ENCODE measurements around the gene ZIC1.

The ZIC1 gene

GRCh38 chr3:147409143-147410115 lies at the start of gene ZIC1:
Gene ZIC1 (plus strand): TSS chr3:147409365. CDS start chr3:147410113, 748 bp downstream.
- peak; percentile 86 to 87 for DNase-seq

DNA sequence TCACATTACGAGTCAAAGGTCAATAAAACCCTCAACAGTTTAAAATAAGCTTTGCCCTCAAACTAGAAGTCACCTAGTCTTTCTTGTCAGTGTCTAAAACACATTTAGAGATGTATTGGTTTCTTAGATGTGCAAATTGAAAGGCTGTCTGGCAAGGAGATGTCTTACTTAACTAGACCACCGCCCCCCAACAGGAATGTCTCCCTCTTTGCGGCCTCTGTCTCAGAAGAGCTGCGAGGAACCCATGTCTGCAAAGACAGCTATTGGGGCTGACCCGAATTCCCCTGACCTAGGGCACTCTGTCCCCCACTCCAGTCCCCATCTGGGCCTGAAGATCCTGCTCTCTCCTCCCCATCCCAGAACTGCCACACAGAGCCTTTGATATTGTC lies 49.1 kb upstream of the ZIC1 start:
- no peak for DNase-seq

DNA sequence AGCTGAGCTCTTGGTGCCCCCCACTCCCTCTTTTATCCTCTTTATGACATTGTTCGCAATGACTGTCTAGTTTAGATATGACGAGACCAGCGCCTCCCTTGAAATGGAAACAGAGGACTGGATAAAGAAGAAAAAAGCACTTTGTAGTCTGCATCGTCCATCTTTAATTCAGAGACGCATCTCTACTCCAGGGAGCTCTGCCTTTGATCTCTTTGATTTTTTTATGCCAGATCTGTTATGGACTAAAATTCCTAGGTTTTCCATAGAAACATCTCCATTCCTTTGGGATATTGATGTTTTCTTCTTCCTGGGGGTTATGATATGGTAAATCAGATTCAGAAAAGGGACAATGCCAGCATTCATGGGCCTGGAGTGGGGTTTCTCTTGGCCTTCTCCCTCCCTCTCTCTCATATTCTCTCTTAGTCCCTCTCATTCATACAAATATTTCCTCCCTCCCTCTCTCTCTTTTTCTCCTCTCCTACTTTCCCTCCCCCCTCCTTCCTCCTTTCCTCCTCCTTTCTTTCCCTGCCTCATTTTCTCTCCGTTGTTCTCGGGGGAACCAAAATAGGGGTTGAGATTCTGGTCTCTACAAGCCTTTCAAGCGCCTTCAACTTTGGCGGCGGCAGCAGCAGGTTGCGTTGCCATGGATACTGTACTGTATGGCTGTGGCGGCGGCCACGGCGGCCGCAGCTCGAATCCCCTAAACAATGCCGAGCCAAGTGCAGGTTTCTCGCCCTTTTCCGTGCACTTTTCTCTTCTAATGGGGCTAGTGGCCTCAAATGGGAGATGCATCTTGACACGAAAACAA lies 48.3 kb upstream of the ZIC1 start:
- DNase-seq: peak in 1 of 2 experiments; percentile 4

DNA sequence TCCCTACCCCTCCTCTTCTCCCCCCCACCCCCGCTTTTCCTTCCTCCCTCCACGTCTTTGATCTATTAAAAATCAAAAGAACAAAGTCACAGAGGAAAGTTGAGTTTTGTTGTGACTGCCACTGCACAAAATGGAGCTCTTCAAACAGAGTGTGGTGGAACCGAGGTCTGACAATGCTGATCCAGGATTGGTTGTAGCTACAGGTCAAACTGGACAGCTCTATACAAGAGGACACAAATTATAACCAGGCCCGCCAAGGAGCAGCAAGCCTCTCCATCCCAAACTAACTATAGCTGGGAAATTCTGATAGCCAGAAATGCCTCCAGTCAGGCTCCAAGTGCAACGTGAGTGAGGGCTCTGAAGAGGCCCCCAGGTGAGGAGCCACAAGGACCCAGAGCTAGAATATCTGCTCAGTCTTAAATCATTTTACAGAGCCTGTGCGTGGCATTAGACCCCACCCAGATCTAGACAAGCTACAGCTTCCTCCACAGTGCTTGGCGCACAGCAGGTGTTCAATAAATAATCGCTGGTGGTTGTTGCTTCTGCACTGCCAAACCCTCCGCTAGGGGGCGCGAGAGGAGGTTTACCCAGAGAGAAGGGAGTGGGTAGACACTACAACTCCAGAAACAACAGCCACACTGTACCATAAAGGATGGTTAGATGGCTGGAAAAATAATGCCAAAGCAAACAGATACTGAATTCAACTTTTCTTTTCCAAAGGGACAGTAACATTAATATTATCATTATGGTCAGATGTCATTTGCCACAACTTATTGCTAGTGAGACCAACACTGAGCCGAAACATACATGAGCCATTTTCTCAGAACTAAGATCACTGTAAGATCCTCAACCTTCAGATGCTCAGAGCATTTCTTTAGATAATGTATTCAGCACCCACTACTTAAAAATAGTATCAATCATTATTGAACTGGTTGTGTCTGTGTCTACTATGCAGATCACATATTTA lies 47.4 kb upstream of the ZIC1 start:
- DNase-seq: no peak

GRCh38 chr3:147364771-147365170 lies 44.4 kb upstream of the ZIC1 start:
- no peak for DNase-seq

- no peak for DNase-seq
These were observed 43.7 kb upstream of the ZIC1 start for GRCh38 chr3:147365196-147366115.

DNA sequence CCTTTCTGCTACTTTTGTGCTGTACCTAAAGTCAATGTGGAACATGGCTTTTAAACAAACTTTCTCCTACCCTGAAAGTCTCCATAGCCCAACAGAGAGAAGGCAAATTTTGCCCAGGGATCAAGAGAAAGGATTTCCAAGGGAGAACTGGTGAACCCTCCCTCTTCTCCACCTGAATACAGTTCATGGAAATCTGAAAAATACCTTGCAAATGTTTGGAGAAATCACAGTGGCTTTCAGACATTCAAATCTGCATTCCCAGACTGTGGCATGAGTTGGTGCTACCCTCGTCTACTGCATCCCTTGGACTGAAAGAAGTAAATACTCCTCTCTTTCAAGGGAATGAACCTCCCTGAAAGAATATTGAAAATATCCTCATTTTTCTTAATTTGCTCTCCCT lies 41.5 kb upstream of the ZIC1 start:
- DNase-seq: no peak

DNA sequence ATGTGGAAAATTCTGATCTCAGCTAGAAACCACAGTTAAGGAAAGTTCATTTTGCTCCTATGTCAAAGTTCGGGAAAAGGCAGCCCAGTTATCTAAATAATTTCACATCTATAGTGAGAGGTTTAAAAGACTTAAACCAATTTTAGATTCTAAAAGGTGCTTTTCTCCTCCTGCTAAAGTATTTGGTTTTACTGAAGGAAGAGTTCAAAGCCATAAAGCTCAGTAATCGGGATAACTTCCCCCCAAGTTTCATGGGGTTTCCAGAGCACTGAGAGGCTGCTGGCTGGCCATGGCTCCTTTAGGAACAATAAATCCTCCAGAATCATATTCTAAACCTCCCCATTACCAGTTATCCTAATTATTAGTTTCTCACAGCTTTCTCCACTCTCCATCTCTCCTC lies 41.0 kb upstream of the ZIC1 start:
- DNase-seq: no peak

GRCh38 chr3:147368561-147369221 lies 40.5 kb upstream of the ZIC1 start:
- no peak for DNase-seq

GRCh38 chr3:147369231-147369630 lies 39.9 kb upstream of the ZIC1 start:
- DNase-seq: no peak

GRCh38 chr3:147369661-147370123 lies 39.5 kb upstream of the ZIC1 start:
- no peak for DNase-seq

GRCh38 chr3:147370349-147370748 lies 38.8 kb upstream of the ZIC1 start:
- DNase-seq: no peak

DNA sequence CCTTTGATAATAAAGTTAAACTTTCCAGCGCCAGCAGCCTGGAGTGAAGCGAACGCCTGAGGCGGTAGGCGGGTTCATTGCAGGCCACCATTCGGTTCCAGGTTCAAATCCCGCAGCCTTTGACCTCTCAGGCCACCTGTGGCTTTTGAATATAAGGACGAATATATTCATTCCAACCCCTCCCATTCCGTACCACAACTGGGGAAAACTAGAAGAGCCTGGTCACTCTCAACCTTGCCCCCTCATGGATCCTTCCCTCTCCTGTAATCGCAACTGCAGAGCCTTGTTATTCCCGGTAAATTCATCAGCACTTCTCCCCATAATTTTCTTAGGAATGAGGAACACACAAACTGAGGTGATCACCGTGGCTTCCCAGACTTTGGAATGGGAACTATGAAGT lies 38.0 kb upstream of the ZIC1 start:
- no peak for DNase-seq

GRCh38 chr3:147371771-147372340 lies 37.3 kb upstream of the ZIC1 start:
- DNase-seq: no peak

- no peak for DNase-seq
These were observed 36.6 kb upstream of the ZIC1 start for GRCh38 chr3:147372525-147373027.

DNA sequence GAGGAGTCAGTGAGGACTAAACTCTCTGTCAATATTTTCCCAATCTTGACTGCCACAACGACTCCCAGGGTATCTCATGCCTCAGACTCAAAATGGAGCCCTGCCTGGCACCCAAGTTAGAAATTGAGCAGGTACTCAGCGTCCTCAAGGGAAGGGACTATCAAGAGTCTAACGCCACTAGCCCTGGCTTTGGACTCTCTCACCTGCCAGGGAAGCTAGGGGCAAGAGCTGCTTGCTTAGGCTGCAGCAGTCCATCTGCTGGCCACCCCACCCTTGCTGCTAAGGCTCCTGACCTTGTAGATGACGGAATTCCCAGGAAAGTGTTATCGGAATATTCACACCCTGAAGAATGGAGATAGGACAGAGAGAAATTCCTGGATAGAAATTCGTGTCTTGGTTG lies 35.9 kb upstream of the ZIC1 start:
- no peak for DNase-seq

- DNase-seq: no peak
These were observed 31.5 kb upstream of the ZIC1 start for GRCh38 chr3:147377412-147378367.

DNA sequence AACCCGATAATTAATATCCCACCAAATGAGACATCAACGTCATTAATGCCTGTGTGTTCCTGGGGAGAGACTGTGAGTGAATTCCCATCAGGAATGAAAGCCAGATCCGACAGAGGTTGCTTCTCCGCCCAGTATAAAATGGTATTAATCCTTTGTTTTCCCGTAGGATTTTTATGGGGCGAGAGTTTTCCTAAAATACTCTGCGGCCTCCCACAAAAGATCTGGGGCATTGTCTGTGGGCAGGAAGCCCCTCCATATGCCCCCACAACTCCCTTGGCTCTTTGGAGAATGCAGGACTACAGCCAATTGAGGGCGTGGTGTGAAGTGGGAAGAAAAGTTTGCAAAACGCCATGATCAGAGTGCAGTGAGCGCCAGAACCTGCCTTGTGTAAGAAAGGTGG lies 29.5 kb upstream of the ZIC1 start:
- DNase-seq: no peak

GRCh38 chr3:147380387-147380951 lies 28.7 kb upstream of the ZIC1 start:
- DNase-seq: no peak
